CD4-positive, alpha-beta T cell treated with Interleukin-6 at 100 ng/mL for 8 hours (primary cell): ENCODE data around the gene URB2.

Source experiments
- DNase-seq: peaks from one replicate; pipeline ENCODE4 v3.0.0-alpha.2; 2020; ENCODE audit warnings: mixed read lengths, low spot score

The URB2 gene

DNA sequence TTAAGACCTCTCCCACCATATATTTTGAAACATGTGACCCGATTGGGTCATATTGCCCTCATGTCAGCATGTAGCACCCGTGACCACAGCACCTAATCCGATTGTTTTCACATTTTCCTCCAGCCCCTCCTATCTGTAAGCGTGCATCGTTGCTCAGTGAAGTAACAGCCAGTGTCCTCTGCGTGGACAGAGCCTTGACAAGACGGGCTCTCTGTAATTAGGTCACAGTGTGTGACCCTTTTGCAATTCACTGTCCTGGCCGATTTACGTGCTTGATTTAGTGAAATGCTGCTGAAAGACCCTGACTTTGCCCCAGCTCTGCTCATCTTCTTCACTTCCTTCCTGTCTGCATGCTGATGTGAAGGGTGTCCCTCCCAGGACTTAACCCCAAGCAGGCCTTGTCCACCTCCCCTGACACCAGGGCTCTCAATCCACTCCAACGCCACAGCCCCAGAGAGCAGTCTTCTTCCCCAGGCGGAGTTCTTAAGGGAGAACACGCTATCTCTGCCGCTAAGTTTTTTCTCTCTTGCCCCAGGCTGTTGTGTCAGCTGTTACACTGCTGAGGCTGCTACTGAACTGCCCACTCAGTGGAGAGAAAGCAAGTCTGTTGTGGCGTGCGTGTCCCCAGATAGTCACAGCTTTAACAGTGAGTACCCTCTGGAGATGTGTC, 19.4 kb downstream of the URB2 start:
- DNase-seq = no peak

DNA sequence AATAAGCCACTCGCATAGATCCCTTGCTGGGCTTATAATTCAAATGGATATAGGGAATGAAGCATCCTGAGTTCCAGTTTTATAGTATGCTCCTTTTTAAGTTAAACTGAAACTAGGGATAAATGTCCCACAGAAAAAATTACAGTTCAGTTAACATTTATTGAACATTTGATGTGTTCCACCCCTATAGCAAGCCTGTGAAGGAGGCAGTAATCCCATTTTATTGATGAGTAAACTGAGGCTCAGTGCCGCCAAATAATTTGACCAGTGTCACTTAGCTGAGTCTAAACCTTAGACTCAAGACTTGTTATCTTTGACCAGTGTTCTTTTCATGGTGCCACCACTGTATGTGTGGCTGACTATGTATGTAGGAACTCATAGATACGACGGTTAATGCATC, 22.4 kb downstream of the URB2 start:
- no peak for DNase-seq

DNA sequence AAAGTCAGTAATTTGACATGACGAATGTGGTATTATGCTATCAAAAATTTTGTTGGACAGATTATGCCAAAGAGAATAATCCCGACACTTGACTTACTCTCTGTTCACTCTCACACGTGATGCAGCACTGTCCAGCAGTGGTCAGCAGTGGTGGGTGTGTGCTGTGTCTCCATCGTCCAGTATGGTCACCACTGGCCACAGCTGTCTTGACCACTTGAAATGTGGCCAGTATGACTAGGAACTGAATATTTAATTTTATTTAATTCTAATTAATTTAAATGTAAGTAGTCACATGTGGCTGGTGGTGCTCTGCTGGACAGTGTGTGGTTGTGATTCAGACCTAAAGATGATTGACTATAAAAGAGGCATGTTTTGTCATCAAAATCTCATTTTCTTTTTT, 24.0 kb downstream of the URB2 start:
- DNase-seq = no peak

DNA sequence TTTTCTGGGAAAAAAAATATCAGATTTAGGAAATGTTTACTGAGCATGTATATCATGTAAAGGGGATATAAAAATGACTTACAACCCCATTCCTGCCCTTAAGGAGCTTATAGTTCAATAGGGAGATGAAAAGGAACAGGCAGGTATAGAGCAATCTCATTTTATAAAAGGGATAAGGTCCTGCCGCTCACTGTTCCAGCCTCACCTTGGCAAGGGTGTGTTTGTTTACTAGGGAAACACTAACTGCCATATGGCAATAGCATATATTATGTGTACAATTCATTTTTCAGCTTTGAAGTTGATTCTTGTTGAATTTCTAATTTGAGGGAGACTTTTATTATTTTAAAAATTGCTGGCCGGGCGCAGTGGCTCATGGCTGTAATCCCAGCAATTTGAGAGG, 25.5 kb downstream of the URB2 start:
- DNase-seq = no peak

DNA sequence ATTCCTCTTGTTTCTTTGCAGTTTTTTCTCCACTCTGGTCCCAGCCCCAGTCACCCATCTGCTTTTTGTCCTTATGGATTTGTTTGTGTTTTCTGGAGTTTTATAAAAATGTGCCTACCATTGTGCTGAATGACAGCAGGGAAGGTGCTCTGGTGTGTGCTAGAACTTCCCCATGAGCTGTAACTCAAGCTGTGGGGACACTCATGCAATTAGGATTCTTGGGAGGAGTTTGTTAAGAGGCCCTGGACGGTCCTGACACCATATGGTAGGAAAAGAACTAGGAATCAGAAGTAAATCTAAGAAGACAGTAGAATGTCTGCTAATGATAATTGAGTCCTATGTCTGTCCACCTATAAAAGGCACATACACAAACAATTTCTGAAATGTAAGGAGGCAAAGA, 27.4 kb downstream of the URB2 start:
- no peak for DNase-seq

DNA sequence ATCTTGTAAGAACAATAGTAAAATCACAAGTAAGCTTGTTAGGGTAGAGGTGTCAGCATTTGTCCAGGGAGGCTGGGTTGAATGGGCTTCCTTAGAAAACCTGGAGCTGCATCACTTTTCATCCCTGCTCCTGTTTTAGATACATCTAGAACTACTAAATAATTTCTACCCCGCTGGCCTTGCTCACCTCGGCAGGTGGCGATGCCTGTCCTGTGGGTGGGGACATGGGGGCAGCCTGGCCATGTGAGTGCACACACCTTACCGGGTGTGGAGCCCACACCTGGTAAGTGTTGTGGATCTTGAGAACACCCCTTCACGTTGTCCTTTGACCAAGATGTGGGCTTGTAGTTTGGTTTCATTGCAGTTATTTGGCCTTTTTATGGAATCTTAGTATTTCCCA, 29.7 kb downstream of the URB2 start:
- DNase-seq = no peak

DNA sequence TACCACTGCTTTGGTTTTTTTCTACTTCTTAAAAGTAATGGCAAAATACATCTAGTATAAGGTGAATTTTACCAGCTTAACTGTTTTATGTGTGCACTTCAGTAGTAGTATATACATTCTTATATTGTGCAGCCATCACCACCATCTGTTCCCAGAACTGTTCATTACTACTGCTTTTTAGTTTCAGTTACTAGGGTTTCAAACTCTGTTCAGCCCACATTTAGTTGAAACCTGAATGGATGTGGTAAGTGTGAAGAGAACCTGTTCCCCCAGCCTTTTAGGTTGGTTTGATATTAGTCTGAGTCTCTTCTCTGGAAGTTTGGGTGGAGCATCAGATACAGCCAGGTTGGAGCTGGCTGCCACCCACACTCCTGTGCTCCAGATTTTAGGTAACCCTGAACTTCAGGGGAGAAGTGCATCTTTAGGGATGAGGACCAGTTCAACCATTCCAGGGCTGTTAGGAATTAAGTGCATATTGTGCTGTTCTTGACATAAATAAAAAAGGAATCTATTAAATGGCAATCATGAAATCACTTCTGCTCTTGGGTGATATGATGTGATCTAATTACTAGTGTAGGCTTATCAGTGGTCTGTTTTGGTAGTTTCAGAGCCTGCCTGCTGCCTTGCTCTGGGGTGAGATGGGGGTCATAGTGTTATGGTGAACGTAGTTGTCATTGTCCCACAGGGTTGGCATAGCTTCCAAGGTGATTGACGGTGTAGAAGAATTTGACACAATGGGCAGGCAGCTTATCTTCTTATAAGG, 32.1 kb downstream of the URB2 start:
- no peak for DNase-seq

DNA sequence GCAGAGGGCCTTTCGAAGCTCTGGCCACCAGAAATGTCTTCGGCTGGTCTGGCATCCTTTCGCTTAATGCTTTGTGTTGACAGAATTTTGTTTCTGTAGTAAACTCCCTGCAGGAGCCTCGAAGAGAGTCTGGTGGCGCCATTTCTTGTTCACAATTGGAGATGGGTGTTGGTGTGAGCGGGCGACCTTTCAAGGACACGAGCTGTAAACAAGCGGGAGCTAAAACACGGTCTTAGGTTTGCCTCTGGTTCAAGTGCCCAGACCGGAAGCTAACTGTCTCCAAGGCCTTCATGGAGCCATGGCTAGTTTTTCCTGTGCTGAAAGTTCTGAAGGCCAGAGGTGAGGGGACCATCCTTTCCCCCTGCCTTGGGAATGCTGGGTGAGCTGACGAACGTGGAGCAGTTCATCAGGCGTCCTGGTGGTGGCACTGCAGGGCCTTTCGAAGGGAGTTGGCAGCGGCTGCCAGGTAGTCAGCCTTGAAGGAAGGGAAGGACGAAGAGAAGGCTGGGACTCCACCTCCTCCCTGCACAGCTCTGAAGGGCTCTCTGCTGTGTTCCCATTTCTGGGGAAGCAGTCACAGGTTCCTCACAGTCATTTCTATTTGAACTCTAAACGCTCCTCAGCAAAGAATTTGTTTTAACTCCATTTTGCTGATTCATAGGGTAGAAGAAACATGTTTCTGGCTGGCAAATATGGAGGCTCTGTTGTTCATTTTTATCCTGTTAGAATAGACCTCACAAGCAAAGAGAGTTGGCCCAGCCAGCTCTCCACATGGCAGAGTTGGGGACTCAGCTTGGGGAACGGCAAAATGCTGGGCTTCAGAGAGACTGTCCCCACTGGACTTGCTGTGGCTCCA, 35.2 kb downstream of the URB2 start:
- peak; percentile 67 for DNase-seq

DNA sequence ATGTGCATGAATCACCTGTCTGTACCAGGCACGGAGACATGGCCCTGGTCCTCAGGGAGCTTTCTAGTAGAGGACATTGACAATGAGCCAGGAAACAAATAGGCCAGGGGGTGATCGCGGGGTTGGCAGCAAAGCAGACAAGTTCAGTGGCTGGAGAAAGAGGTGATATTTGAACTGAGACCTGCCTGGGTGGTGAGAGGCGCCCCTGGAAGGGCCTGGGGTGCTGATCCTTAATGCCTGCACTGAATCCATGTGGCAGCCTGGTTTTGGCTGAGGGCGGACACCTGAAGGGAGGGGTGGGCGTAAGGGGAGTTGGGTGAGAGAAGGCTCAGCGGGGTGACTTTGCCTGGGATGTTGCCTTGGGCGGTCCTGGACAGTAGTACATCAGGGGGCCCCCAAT, 35.9 kb downstream of the URB2 start:
- no peak for DNase-seq

DNA sequence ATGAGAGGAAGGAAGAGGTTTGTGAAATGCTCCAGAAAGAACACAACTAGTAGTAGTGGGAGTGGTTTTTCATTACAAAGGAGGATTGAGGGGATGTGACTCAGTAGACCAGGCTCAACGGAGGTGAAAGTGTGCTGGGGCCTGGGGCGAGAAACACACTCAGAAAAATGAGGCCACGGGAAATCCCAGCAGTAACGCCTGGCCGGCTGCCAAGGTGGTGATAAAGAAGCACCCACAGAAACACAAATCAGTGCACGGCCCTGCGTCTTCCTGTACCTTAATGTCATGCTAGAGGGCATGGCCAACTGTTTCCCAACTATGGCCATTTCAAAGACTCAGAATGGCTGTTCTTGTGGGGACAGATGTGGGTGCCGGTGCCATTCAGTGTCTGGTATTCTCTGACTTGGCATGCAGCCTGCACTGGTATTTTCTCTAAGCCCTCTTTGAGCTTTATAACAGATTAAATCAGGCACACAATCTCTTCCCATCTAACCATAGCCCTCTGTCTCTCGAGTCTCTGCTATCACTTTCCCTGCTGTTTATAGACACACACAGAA, 38.2 kb downstream of the URB2 start:
- peak; percentile 78 for DNase-seq

DNA sequence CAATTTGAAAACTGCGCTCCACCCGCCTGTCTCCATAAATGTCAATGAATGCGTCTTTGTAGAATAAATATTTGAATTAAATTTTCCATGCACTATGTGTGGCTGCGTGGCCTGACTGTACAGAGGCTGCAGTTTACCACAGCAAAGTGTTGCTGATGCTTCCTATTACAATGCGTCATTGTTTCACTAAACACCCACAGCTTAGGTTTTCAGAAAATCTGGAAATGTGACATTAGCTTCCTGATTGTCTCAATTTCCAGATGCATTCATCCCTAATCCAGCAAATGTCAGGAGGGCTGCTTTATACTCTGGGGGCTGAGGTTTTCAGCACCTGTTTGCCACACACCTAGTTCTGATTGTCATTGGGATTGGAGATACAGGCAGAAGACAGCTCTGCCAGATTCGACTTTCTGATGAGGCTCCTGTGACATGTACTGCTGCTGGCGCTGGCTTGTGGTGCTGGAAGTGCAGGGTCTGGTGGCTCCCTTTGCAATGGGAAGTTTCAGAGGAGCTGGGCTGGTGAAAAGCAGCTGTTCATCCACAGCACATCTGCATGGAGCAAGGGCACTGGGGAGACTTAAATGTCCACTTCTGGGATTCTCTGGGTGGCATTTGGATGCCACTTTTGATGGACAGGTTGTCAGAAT, 40.0 kb downstream of the URB2 start:
- DNase-seq = no peak

DNA sequence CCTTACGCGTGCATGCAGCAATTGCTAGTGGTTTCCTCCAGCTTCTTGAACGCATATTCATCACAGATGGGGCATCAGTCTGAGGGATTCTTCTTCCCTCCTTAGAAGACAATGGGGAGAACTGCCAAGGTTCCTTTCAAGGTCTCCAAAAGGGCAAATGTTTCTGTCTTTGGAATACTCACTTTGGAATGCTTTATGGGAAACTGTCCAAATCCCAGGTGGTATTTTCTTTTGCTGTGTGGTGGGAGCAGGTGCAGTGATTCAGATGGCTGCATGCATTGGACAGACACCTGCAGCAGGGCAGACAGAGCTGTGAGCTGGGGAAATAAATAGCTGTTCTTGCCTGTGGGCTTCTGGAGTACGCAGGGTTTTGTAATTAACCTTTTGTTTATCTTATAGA, 40.5 kb downstream of the URB2 start:
- DNase-seq = no peak

DNA sequence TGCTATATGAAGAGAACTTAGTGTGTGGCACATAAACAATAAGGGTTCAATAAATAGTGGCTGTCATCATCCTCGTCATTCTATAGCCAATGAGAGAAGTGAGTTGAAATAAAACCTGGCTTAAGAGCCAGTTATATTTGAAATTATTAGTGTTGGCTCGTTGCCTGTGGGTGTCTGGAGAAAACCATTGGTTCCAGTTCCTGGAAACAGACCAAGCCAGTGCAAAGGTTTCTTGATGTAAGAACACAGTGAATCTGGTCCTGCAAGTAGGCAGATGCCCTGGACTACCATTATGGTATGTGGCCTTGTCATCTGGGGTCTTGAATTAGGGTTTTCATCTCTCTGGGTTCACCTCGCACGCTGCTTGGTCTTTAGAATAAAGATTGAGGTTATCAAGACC, 43.3 kb downstream of the URB2 start:
- DNase-seq = no peak

DNA sequence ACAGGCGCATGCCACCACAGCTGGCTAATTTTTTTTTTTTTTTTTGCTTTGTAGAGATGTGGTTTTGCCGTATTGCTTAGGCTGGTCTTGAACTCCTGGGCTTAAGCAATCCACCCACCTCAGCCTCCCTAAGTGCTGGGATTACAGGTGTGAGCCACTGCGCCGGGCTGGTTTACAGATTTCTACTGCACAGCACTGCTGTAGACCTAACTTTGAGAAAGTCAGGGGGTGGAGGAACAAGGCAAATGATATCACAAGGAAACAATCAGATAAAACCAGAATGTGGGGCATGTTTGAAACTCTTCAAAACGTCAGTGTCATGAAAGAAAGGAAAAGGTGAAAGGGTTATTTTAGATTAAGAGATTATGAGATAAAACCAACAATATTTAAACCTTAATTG, 45.3 kb downstream of the URB2 start:
- DNase-seq = no peak

DNA sequence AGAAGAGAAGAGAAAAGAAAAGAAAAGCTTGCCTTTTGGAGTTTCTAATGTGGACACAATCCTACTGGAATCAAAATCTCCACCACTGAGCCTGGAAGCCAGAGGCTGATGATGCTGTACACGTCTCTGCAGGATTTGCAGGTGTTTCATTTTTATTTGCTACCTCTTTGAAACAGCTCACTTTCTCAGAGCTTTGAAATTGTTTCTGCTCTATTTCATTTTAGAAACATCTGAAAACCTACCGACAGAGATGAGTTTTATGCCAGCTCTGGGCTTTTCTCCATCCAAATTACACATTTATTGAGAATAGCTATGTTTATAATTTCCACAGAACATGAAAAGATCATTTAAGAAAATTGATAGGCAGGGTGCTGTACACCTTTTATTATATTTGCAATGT, 46.2 kb downstream of the URB2 start:
- no peak for DNase-seq

DNA sequence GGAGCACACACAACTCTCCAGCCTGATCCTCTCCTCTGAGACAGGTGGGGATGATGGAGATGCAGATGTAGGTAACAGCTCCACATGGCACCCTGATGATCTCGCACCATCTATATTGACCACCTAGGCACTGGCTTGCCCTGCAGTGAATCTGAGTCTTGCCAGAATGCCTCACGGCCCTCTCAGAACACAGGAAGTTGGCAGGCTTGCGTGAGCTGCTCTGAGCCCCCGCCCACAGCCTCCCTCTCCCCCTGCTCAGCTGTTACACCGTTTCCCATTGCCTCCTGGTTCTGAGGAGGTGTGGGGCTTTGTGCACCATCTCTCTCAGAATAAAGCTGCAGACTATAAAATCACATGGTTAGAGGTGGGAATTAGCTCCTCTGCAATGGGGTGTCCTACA, 48.0 kb downstream of the URB2 start:
- no peak for DNase-seq

DNA sequence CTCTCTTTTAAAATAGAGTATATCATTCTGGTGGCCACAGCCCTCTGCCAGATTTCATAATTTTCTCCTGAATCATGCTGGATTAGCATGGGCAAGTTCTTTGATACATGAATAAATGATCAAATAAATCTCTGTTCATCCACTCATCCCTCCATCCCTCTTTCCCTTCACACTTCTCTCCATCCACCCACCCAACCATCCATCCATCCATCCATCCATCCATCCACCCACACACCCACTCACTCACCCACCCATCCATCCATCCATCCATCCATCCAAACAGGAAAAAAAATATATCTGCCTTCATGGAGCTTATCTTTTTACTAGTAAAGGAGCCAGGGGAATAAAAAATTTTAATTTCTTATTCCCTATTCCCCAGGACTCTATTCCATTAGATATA, 49.3 kb downstream of the URB2 start:
- DNase-seq = no peak

DNA sequence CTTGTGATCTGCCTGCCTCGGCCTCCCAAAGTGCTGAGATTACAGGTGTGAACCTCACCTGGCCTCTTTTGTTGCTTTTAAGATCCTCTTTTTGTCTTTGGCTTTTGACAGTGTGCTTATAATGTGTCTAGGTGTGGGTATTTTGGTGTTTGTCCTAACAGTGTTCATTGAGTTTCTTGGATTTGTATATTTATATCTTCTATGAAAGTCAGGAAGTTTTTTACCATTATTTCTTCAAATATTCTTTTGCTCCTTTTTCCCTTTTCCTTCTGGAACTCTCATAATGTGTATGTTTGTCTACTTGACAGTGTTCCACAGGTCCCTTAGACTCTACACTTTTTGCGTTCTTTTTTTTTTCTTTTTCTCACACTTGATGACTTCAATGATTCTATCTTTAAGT, 59.1 kb downstream of the URB2 start:
- no peak for DNase-seq

DNA sequence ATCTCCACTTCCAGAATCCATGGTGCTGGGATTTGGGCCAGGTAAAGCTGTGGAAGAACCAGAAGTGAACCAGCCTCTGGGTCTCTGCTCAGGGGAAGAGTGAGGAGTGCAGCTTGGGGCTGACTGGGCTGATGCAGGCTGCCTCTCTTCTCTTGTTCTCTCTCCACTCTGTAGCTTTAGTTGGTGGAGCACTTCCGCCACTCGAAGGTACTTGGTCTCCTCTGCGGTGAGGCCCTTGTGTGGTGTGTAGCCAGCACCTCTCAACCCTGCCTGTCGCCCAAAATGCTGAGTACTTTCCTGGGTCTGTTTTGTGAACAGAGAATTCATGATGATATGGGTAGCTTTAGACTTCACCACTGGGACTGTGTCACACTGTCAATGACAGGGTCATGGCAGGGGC, 63.2 kb downstream of the URB2 start:
- DNase-seq = no peak

DNA sequence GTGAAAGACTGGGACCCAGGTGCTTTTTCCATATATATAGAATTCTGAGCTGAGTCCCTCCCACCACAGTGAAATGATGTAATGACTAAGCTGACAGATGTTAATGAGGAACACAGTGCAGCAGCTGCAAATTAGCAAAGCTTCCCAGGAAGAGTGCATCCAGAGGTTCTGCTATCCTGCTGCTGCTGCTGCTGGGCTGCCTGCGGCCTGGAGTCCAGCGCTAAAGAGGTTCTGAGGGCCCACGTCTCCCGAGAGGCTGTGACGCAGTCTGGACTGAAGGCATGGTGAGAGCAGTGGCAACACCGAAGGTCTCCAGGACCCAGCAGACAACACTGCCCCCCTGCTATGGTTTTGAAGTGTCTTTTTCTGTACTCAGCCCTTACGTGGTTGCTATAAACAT, 63.9 kb downstream of the URB2 start:
- DNase-seq = no peak

DNA sequence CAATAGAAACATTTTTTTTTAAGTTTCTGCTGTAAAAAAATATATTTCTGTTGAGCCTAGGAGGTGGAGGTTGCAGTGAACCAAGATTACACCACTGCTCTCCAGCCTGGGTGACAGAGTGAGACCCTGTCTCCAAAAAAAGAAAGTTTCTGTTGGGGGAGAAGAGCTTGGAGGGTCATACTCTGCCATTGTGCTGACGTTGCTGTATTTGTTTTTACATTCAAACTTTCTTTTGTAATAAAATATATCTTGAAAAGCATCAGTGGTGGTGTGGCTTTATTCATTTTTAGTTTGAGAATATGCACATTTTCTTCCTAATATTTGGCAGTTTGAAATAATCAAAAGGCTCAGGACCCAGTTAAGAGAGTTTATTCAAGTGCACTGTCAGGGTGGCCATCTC, 64.6 kb downstream of the URB2 start:
- DNase-seq = no peak

DNA sequence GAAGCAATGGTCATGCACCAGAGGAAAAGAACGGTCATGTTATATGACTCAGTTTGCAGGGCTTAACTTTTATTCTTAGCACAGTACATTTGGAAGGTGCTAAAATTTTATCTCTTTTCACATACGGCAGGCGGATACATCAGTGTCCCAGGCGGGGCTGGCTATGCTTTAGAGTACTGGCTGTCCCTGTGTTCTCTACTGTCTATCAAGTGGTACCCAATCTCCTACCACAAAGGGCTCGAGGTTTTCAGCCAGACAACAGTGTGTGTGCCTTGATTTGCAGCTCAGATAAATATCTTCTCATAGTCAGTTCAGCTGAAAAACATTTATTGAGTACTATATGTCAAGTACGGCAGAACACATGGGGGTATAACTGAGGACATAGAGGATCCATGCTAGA, 65.3 kb downstream of the URB2 start:
- no peak for DNase-seq
